22Rv1 (cell line): ENCODE results near the gene HNRNPA1.
"Not testable (repeated sequence)": the region's sequence is repeated elsewhere in the genome, so short reads cannot be mapped to it uniquely, and the experiment has no call there.

Source experiments
- H3K27ac ChIP-seq: fragments of 450-650 bp; 2 replicates; pipeline ENCODE4 v1.5.1; 2017
- CTCF ChIP-seq: fragments of 450-650 bp; IDR thresholded peaks from 2 replicates; pipeline ENCODE4 v1.5.1; 2017; ENCODE audit warnings: mild to moderate bottlenecking
- ZFX ChIP-seq: fragments of 450-650 bp; IDR thresholded peaks from 2 replicates; pipeline ENCODE4 v1.6.1; 2017; ENCODE audit warnings: antibody characterized with exemption, borderline replicate concordance

Gene HNRNPA1

GRCh38 chr12:54300732-54301427 is 20.4 kb downstream of the HNRNPA1 start, which contains the start of gene NFE2:
NFE2 (minus strand) TSS chr12:54301015; CDS start chr12:54295248, 5,767 bp downstream.
- TF ChIP-seq ZFX, result no peak
- no peak; the same call in 1 of the 2 replicates for TF ChIP-seq CTCF
- H3K27ac ChIP-seq, result no peak within 1 kb of the TSS

GRCh38 chr12:54301428-54302048 is 21.0 kb downstream of the HNRNPA1 start:
- no peak overlapping the region for H3K27ac ChIP-seq
- TF ChIP-seq CTCF, result no peak

GRCh38 chr12:54303640-54304039 is 23.1 kb downstream of the HNRNPA1 start:
- TF ChIP-seq ZFX, result no peak
- TF ChIP-seq CTCF, result no peak
- H3K27ac ChIP-seq, result no peak overlapping the region

- TF ChIP-seq ZFX, result no peak
- no peak for TF ChIP-seq CTCF
- H3K27ac ChIP-seq, result no peak overlapping the region
These were observed 23.8 kb downstream of the HNRNPA1 start for GRCh38 chr12:54304187-54304810.

- TF ChIP-seq CTCF (no peak), ZFX (no peak)
- H3K27ac ChIP-seq, result no peak overlapping the region
These were observed 26.6 kb downstream of the HNRNPA1 start for GRCh38 chr12:54306925-54307741.

- no peak overlapping the region for H3K27ac ChIP-seq
- no peak for TF ChIP-seq CTCF
- no peak for TF ChIP-seq ZFX
These were observed 30.5 kb downstream of the HNRNPA1 start for GRCh38 chr12:54311051-54311450.

GRCh38 chr12:54312309-54312708 is 31.8 kb downstream of the HNRNPA1 start:
- H3K27ac ChIP-seq, result not testable (repeated sequence)
